Peyer's patch (tissue), 4 donors: ENCODE results near the gene ARIH2.

Experiments used
- POLR2A ChIP-seq, 2 donors: fragments of 450-650 bp; IDR thresholded peaks; one replicate each; pipeline ENCODE4 v1.5.1; 2017; ENCODE audit warnings: antibody characterized with exemption in 2 of 2, mild to moderate bottlenecking in 2 of 2, moderate library complexity in 2 of 2
- TF ChIP-seq, protein P1 (sequence below), 6 experiments: fragments of 450-650 bp in 4 of 6; fragments of 200-600 bp in 2 of 6; sonication (generic) in 1 of 6; IDR thresholded peaks; one replicate each; pipeline ENCODE4 v1.5.1; 2017 to 2019; ENCODE audit warnings: antibody characterized with exemption in 6 of 6, mild to moderate bottlenecking in 3 of 6, moderate library complexity in 1 of 6

DNA sequence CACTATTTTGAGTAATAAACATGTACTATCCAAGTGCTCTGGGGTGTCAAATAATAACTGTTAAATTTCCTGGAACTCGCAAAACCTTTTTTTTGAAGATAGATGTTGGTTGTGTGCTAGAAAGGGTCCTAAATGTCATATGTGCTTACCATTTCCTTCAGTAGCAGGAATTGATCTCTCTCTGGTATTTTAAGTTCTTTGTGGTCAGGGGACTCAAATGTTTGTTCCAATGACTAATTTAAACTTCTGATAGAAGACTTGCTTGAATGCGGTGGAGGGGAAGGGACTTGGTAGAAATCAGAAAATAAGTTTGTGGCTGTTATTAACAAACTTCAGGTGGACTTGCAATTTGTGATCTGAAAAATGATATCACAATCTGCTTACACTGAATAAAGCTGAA, 26.8 kb downstream of the ARIH2 start:
- TF ChIP-seq, protein P1, sequence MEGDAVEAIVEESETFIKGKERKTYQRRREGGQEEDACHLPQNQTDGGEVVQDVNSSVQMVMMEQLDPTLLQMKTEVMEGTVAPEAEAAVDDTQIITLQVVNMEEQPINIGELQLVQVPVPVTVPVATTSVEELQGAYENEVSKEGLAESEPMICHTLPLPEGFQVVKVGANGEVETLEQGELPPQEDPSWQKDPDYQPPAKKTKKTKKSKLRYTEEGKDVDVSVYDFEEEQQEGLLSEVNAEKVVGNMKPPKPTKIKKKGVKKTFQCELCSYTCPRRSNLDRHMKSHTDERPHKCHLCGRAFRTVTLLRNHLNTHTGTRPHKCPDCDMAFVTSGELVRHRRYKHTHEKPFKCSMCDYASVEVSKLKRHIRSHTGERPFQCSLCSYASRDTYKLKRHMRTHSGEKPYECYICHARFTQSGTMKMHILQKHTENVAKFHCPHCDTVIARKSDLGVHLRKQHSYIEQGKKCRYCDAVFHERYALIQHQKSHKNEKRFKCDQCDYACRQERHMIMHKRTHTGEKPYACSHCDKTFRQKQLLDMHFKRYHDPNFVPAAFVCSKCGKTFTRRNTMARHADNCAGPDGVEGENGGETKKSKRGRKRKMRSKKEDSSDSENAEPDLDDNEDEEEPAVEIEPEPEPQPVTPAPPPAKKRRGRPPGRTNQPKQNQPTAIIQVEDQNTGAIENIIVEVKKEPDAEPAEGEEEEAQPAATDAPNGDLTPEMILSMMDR (IDR thresholded peaks at IDR 0.05) = no peak
- no peak for TF ChIP-seq POLR2A (IDR thresholded peaks at IDR 0.05)
